Activated T-cell treated with anti-CD3 and anti-CD28 coated beads, Interleukin-2, amount 50 U/mL, for 72 hours (primary cell): Measurements from ENCODE around the gene HHIPL1. TPM values are rescaled to one million over a fixed set of nuclear protein-coding genes. Genes with fewer than 3 reads are reported as not detected.

ENCODE experiments used
- ATAC-seq, 2 donors: fragments of 150-1000 bp; cut with Tn5 transposase; replicated peaks in 1 of 2; 2 replicates each; pipeline ENCODE4 v1.10.0; 2021; ENCODE audit warnings: moderate library complexity in 2 of 2, mild to moderate bottlenecking in 1 of 2
- DNase-seq, 2 donors: peaks; one replicate each; pipeline ENCODE4 v3.0.0; 2021 to 2022; ENCODE audit warnings: mixed read lengths in 1 of 2
- H3K27ac Mint-ChIP-seq: one replicate; pipeline ENCODE4 v1.8.0; 2022; ENCODE audit warnings: mild to moderate bottlenecking, moderate library complexity, mixed read lengths
- H3K27me3 Mint-ChIP-seq: one replicate; pipeline ENCODE4 v1.8.0; 2022; ENCODE audit warnings: low read depth, mixed read lengths
- H3K36me3 Mint-ChIP-seq, 2 donors: one replicate each; pipeline ENCODE4 v1.8.0; 2022; ENCODE audit warnings: mixed read lengths in 2 of 2, mild to moderate bottlenecking in 1 of 2; ENCODE audit not compliant: insufficient read depth in 2 of 2
- H3K4me1 Mint-ChIP-seq: one replicate; pipeline ENCODE4 v1.8.0; 2022; ENCODE audit warnings: low read depth, mixed read lengths
- H3K4me3 Mint-ChIP-seq, 2 donors: one replicate each; pipeline ENCODE4 v1.8.0; 2022; ENCODE audit warnings: mild to moderate bottlenecking in 2 of 2, mixed read lengths in 2 of 2, moderate library complexity in 2 of 2
- H3K9me3 Mint-ChIP-seq, 2 donors: one replicate each; pipeline ENCODE4 v1.8.0; 2022; ENCODE audit warnings: mixed read lengths in 2 of 2
- total RNA-seq, 2 donors: library from RNA; stranded (reverse); gene quantifications; one replicate each; pipeline ENCODE4 v1.2.3, GENCODE V29; 2022

Gene HHIPL1
- total RNA-seq, 2 donors from 2014 or later, result 0.39 to 0.58 TPM

DNA sequence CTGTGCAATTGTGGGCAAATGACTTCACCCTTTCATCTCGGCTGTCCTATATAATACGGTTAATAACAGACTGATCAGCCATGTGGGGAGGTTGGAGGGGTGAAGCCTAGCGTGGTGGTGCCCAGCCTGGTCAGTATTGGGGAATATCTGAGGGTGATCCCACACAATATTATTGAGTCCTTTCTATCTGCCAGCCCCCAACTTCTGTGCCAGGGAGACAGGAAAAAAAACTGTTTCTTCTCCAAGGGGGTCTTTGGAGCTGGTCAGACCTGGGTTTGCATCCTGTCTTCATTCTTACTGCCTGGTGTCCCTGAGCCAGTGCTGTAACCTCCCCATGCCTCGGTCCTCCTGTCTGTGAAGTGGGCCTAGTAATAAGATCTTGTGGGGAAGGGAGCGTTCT lies 45.7 kb downstream of the HHIPL1 start:
- Mint-ChIP-seq H3K27ac (no peak overlapping the region), H3K4me1 (peaks cover 13% of the 10 kb centered on the region), H3K4me3 (no peak overlapping the region), H3K36me3 (no peaks in the 10 kb centered on the region), H3K27me3 (peaks cover 57% of the 10 kb centered on the region), H3K9me3 (no peaks in the 10 kb centered on the region)
- ATAC-seq, result no peak
- no peak for DNase-seq

DNA sequence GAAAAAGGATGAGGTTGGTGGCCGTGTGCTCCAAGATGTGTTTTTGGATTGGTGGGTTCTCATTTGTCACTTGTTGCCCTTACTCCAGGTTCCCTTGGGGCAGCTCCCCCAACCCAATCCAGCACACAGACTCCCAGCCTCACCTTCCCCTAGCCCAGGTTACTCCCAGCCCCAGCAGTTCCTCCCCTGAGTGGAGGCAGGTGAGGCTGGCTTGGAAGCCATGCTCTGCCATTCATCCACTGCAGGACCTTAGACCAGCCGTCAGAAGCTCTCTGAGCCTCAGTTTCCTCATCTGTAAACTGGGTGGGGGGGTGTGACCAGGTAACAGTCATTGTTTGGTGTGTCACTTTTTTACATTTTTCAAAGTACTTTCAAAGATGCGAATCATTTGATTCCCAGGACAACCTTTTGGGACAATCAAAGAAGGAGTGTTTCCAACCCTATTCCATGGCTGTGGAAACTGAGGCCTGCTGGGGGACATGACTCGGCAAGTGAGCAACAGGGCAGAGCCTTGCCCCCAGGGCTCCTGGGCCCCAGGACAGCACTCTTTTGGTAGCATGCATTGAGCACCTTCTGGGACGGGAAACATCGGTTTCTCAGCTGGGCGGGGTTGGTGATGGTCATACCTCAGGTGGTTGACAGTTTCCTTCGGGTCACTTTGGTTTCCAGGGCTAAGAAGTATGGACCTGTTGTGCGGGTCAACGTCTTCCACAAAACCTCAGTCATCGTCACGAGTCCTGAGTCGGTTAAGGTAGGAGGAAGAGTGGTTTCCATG lies 46.4 kb downstream of the HHIPL1 start:
- no peak for ATAC-seq
- no peak overlapping the region for H3K27ac Mint-ChIP-seq
- H3K9me3 Mint-ChIP-seq, result peaks cover 0 to 2% of the 10 kb centered on the region in 2 donors
- no peak overlapping the region for H3K4me3 Mint-ChIP-seq
- H3K36me3 Mint-ChIP-seq, result no peaks in the 10 kb centered on the region
- peaks cover 13% of the 10 kb centered on the region for H3K4me1 Mint-ChIP-seq
- peaks cover 55% of the 10 kb centered on the region for H3K27me3 Mint-ChIP-seq
- no peak for DNase-seq

DNA sequence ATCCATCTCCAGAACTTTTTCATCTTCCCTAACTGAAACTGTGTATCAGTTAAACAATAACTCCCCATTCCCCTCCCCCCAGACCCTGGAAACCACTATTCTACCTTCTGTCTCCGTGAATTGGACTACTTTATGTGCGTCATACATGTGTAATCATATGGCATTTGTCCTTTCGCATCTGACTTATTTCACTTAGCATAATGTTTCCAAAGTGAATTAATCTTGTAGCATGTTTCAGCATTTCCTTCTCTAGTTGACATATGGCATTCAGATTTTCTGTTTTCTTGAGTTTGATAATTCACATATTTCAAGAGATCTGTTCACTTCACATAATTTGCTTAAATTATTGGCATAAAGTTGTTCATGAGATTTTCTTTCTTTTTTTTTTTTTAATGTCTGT lies 49.0 kb downstream of the HHIPL1 start:
- no peak for DNase-seq
- peaks cover 41% of the 10 kb centered on the region for H3K27me3 Mint-ChIP-seq
- no peak overlapping the region for H3K27ac Mint-ChIP-seq
- H3K9me3 Mint-ChIP-seq, result peaks cover 0 to 2% of the 10 kb centered on the region in 2 donors
- ATAC-seq, result no peak
- no peak overlapping the region for H3K4me3 Mint-ChIP-seq
- H3K36me3 Mint-ChIP-seq, result no peaks in the 10 kb centered on the region
- H3K4me1 Mint-ChIP-seq, result no peaks in the 10 kb centered on the region

DNA sequence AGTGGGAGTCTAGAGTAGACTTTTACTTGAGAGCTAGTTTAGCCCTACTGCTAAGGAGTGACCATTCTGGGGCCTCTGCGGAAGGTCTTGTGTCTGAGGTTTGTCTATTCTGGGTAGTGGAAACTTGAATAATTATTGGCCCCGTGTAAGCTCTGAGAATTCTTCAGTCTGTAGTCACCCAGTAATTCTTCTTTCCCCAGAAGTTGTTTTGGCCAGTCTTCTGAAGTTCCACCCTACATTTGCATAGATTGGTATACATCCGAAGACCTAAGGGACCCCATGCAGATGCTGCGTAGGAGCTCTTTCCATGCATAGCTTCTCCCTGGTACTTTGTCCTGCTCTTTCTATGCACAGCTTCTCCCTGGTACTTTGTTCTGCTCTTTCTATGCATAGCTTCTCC lies 52.0 kb downstream of the HHIPL1 start:
- ATAC-seq, result no peak
- Mint-ChIP-seq H3K9me3 (peaks cover 0 to 2% of the 10 kb centered on the region in 2 donors), H3K27ac (no peak overlapping the region), H3K36me3 (no peaks in the 10 kb centered on the region), H3K4me1 (no peaks in the 10 kb centered on the region), H3K27me3 (peaks cover 25% of the 10 kb centered on the region), H3K4me3 (no peak overlapping the region)
- DNase-seq, result no peak

DNA sequence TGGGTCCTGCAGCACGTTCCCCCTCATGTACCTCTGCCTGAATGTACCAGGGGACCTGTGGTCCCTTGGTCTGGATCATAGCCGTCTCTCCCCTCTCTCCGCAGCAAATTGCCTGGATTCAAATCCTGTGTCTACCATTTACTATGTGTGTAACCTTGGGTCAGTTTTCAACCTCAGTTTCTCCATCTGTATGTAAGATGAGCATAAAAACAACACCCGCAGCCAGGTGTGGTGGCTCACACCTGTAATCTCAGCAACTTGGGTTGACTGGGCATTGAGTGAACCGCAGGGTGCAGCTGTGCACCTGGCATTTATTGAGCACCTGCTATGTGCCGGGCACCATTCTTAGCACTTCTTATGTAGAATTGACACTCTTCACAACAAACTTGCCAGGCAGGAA lies 53.3 kb downstream of the HHIPL1 start:
- DNase-seq (no peak), ATAC-seq (no peak)
- Mint-ChIP-seq H3K9me3 (peaks cover 5 to 6% of the 10 kb centered on the region in 2 donors), H3K36me3 (peaks cover 5% of the 10 kb centered on the region in 2 donors), H3K27ac (no peak overlapping the region), H3K4me3 (peak overlapping the region in 1 of 2 donors; percentile 22), H3K4me1 (no peaks in the 10 kb centered on the region), H3K27me3 (peaks cover 25% of the 10 kb centered on the region)

DNA sequence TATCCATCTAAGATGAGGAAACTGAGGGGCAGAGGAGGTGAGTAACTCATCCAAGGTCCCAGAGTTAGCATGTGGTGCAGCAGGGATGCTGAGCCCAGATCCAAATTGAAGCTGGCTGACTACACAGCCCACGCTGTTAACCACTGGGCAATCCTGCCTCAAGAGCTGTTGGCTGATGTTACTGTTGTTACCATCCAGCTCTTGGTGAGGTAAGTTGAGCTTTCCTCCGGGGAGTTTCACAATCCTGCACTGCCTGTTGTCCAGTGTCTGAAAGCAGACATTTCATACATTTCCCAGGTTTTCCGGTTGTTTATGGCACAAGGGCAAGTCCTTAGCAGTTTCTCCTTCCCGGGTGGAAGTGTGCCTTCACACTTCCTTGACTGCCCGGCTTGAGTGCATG lies 53.7 kb downstream of the HHIPL1 start:
- Mint-ChIP-seq H3K27ac (no peak overlapping the region), H3K27me3 (peaks cover 25% of the 10 kb centered on the region), H3K4me1 (no peaks in the 10 kb centered on the region), H3K9me3 (peaks cover 9 to 10% of the 10 kb centered on the region in 2 donors), H3K4me3 (no peak overlapping the region), H3K36me3 (peaks cover 9% of the 10 kb centered on the region in 2 donors)
- DNase-seq (no peak), ATAC-seq (no peak)

DNA sequence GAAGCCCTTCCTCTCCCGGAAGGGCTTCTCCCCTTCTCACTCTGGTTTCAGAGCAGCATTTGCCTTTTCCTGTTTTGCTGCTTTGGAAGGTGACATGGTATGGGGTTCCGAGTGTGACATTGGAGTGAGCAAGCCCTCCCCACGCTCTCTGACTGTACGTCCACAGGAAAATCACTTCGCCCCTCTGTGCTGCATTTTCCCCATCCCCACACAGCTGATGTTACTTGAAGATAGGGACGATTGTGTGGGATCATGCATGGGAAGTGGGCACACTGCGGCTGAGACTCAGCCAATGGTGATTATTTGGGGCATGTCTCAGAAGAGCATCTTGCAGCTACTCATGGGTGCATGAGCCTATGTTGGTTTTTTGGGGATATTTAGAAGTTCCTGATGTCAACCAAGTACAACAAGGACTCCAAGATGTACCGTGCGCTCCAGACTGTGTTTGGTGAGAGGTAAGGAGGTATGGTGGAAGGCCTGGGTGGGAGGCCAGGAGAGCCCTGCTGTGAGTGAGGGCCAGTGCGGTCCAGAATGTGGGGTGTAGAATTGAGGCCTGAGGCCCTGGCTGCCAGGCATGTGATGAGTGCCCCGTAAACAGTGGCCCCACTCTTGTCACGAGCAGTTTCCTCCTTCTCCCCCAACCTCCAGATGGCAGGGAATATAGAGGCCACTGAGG lies 54.3 kb downstream of the HHIPL1 start:
- H3K4me3 Mint-ChIP-seq, result no peak overlapping the region
- DNase-seq, result no peak

DNA sequence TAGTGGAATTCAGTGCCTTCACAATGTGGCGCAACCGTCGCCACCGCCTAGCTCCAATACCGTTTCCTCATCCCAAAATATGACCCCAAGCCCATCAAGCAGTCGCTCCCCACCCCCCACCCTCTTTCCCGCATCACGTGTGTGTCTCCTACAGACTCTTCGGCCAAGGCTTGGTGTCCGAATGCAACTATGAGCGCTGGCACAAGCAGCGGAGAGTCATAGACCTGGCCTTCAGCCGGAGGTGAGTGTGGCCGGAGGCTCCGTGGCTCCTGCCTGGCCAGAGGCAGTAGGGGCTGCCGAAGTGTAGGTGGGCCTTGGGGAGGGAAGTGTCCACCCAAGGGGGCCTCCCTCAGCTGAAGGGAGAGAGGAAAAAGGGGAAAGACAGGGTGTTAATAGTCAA lies 54.9 kb downstream of the HHIPL1 start:
- Mint-ChIP-seq H3K36me3 (peaks cover 9 to 10% of the 10 kb centered on the region in 2 donors), H3K4me3 (no peak overlapping the region), H3K27me3 (peaks cover 13% of the 10 kb centered on the region), H3K4me1 (no peaks in the 10 kb centered on the region), H3K27ac (no peak overlapping the region), H3K9me3 (peaks cover 9 to 11% of the 10 kb centered on the region in 2 donors)
- no peak for ATAC-seq
- no peak for DNase-seq

More for the DNA sequence above, 54.3 kb downstream of the HHIPL1 start:
- no peaks in the 10 kb centered on the region for H3K4me1 Mint-ChIP-seq
- H3K27ac Mint-ChIP-seq, result no peak overlapping the region
- H3K9me3 Mint-ChIP-seq, result peaks cover 9 to 11% of the 10 kb centered on the region in 2 donors
- H3K27me3 Mint-ChIP-seq, result peaks cover 20% of the 10 kb centered on the region
- peaks cover 9 to 10% of the 10 kb centered on the region in 2 donors for H3K36me3 Mint-ChIP-seq
- no peak for ATAC-seq

DNA sequence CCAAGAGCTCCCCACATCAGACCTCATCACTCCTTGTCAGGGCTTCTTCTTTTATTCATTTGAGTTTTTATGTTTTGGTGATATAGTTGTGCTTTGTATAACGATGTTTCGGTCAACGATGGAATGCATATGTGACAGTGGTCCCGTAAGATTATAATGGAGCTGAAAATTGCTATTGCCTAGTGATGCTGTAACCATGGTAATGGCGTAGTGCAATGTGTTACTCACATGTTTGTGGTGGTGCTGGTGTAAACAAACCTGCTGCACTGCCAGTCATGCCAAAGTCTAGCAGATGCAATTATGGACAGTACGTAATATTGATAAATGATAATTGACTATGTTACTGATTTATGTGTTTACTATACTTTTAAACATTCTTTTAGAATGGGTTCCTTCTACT lies 55.5 kb downstream of the HHIPL1 start:
- peaks cover 12% of the 10 kb centered on the region for H3K27me3 Mint-ChIP-seq
- peaks cover 9 to 11% of the 10 kb centered on the region in 2 donors for H3K9me3 Mint-ChIP-seq
- ATAC-seq (no peak), DNase-seq (no peak)
- no peaks in the 10 kb centered on the region for H3K4me1 Mint-ChIP-seq
- H3K4me3 Mint-ChIP-seq, result no peak overlapping the region
- no peak overlapping the region for H3K27ac Mint-ChIP-seq
- H3K36me3 Mint-ChIP-seq, result peaks cover 9 to 10% of the 10 kb centered on the region in 2 donors

DNA sequence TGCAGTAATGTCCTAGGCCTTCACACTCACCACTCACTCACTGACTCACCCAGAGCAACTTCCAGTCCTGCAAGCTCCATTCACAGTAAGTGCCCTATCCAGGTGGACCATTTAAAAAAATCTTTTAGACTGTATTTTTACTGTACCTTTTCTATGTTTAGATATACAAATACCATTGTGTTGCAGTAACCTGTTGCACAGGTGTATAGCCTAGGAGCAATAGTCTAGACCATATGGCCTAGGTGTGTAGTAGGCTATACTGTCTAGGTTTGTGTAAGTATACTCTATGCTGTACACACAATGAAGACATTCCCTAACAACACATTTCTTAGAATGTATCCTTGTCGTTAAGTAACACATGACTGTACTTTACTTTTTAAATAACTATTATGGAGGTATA lies 56.3 kb downstream of the HHIPL1 start:
- Mint-ChIP-seq H3K9me3 (peaks cover 9% of the 10 kb centered on the region in 2 donors), H3K27me3 (peaks cover 7% of the 10 kb centered on the region), H3K4me3 (no peak overlapping the region), H3K36me3 (peaks cover 9 to 10% of the 10 kb centered on the region in 2 donors), H3K4me1 (no peaks in the 10 kb centered on the region), H3K27ac (no peak overlapping the region)
- no peak for ATAC-seq
- DNase-seq, result no peak

DNA sequence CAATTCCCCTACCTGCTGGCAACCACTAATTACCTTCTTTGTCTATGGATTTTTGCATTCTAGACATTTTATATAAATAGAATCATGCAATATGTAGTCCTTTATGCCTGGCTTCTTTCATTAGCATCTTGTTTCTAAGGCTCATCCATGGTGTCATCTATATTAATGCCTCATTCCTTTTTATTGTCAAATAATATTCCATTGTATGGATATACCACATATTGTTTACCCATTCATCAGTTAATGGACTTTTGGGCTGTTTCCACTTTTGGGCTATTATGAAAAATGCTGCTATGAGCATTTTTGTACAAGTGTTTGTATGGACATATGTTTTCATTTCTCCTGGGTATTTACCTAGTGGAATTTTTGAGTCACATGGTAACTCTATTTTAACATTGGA lies 57.2 kb downstream of the HHIPL1 start:
- H3K27ac Mint-ChIP-seq, result no peak overlapping the region
- peaks cover 9% of the 10 kb centered on the region in 2 donors for H3K9me3 Mint-ChIP-seq
- no peak overlapping the region for H3K4me3 Mint-ChIP-seq
- ATAC-seq (no peak), DNase-seq (no peak)
- peaks cover 9 to 10% of the 10 kb centered on the region in 2 donors for H3K36me3 Mint-ChIP-seq
- peaks cover 6% of the 10 kb centered on the region for H3K27me3 Mint-ChIP-seq
- H3K4me1 Mint-ChIP-seq, result no peaks in the 10 kb centered on the region

DNA sequence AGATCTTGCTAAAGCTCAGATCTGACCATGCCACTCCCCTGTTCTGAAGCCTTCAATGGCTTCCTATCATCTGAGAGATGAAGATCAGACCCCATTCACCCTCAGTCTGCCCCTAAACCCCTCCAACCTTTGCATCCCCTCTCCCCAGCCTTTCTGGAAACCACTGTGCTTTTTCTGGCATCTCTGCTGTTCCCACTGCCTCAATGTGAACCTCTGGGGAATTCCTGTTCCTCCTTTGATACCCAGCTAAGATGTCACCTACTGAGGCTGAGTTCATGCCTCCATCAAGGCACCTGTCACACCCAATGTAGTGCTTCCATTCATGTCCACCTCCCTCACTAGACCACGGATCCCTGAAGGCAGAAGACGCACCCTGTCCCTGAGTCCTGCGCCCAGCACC lies 58.5 kb downstream of the HHIPL1 start:
- peaks cover 9% of the 10 kb centered on the region in 2 donors for H3K9me3 Mint-ChIP-seq

DNA sequence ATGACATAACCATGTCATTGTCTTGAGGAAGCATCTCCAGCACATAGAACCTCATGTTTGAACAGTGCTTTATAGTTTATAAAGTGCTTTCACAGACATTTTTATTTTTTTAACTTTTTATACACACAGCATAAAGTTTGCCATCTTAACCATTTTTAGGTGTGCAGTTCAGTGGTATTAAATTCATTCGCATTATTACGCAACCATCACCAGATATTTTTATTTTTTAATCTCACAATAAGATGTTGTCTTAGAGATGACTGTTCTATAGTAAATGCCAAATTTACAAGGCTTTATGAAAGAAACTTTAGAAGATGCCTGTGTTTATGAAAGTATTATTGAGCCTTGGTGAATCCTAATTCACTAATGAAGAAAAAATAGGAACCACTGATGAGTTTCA lies 59.1 kb downstream of the HHIPL1 start:
- Mint-ChIP-seq H3K27ac (no peak overlapping the region), H3K27me3 (no peaks in the 10 kb centered on the region), H3K9me3 (peaks cover 9 to 12% of the 10 kb centered on the region in 2 donors), H3K4me3 (no peak overlapping the region), H3K36me3 (peaks cover 9 to 10% of the 10 kb centered on the region in 2 donors), H3K4me1 (no peaks in the 10 kb centered on the region)
- DNase-seq (no peak), ATAC-seq (no peak)

More for the DNA sequence above, 58.5 kb downstream of the HHIPL1 start:
- Mint-ChIP-seq H3K4me3 (no peak overlapping the region), H3K27me3 (peaks cover under 1% of the 10 kb centered on the region), H3K27ac (no peak overlapping the region), H3K4me1 (no peaks in the 10 kb centered on the region), H3K36me3 (peaks cover 9 to 10% of the 10 kb centered on the region in 2 donors)
- no peak for ATAC-seq
- DNase-seq, result no peak
